ENCODE measurements around the gene AKAP13.

GRCh38 chr15:85692321-85692720 is 311.9 kb downstream of the AKAP13 start:
- TF ChIP-seq POLR2A (IDR thresholded peaks at IDR 0.05) (no peak), EP300 (IDR thresholded peaks at IDR 0.05) (no peak)
- TF ChIP-seq, protein P1, sequence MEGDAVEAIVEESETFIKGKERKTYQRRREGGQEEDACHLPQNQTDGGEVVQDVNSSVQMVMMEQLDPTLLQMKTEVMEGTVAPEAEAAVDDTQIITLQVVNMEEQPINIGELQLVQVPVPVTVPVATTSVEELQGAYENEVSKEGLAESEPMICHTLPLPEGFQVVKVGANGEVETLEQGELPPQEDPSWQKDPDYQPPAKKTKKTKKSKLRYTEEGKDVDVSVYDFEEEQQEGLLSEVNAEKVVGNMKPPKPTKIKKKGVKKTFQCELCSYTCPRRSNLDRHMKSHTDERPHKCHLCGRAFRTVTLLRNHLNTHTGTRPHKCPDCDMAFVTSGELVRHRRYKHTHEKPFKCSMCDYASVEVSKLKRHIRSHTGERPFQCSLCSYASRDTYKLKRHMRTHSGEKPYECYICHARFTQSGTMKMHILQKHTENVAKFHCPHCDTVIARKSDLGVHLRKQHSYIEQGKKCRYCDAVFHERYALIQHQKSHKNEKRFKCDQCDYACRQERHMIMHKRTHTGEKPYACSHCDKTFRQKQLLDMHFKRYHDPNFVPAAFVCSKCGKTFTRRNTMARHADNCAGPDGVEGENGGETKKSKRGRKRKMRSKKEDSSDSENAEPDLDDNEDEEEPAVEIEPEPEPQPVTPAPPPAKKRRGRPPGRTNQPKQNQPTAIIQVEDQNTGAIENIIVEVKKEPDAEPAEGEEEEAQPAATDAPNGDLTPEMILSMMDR (IDR thresholded peaks at IDR 0.05), result no peak
